ENCODE data around the gene CACNA1C.
"Not testable (repeated sequence)": the region's sequence is repeated elsewhere in the genome, so short reads cannot be mapped to it uniquely, and the experiment has no call there.

The CACNA1C gene

GRCh38 chr12:2465681-2466080, 412.9 kb downstream of the CACNA1C start:
- no peak for ATAC-seq

DNA sequence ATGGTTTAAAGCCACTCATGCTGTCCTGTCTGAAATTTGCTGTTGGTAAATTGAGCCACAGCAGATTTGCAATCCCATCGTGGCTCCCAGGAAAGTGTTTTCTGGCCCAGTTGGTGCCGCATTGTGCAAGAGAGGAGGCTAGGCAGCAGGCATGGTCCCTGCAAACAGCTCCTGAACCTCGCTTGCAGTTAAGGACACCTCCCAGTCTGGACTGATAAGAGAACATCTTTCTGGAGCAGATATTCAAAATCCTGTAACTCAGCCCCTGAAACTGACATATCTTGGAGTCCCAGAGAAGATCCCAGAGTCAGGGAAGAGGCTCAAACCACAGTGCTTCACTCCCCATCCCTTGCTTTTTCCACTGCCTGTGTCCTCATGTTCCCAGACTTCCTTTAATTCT, 413.4 kb downstream of the CACNA1C start:
- no peak for ATAC-seq

- no peak for ATAC-seq
Measured at GRCh38 chr12:2467447-2468195, 414.8 kb downstream of the CACNA1C start.

DNA sequence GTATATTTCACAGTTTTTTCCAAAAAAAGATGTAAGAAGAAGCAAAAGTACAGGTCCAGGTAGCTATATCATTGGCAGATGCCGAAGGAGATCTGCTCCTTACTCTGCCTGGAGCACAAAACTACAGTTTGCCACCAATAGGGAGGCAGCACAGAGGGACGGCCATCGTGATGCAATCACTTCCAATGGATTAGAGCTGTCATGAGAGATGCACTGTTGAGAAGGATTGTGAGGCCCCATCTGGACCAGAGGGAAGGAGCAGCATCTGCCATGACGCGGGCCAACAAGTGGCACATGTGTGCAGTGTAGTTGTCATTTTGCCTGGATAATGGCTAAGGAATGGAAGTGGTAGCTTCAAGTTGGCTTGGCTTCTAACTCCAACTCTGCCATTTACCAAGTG, 423.2 kb downstream of the CACNA1C start:
- ATAC-seq, result no peak

- peak; percentile 51 to 55 for ATAC-seq
Measured at GRCh38 chr12:2477009-2477766, 424.4 kb downstream of the CACNA1C start.

GRCh38 chr12:2479851-2480535, 427.2 kb downstream of the CACNA1C start:
- no peak for ATAC-seq

- ATAC-seq, result no peak
Measured at GRCh38 chr12:2481346-2481745, 428.6 kb downstream of the CACNA1C start.

- ATAC-seq, result no peak
Measured at GRCh38 chr12:2481951-2482350, 429.2 kb downstream of the CACNA1C start.

DNA sequence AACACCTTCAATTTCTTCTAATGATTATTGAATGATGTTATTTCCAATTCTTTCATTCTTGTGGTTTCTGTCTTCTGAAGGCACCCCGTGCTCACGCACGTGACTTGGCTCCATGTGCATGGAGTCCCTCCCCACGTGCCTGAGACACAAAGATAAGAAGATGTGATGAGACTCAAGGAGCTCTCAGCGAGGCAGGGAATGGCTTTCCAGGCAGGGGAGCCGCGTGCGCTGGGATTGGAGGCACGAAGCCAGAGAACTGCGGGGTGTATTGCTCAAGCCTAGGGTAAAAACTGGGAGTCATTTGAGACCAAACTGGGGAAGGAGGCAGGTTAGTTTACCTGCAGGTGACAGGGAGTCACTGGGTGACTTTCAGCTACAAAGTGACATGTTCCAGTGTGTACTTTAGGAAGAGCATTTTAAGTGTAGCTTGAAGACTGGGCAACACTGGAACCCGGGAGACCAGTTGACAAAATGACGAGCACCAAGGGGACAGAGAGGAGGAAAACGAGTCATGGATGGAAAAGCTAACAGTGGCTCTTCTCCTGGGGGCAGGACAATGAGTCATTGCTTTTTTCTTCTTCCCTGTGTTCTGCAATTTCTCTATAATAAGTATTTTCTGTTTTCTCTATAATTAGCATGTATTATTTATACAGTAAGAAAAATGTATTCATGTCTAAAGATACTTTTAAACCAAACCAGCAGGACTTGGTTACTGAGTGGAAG, 430.3 kb downstream of the CACNA1C start:
- ATAC-seq, result no peak

GRCh38 chr12:2483713-2484112, 430.9 kb downstream of the CACNA1C start:
- ATAC-seq, result no peak

- no peak for ATAC-seq
Measured at GRCh38 chr12:2484141-2484776, 431.5 kb downstream of the CACNA1C start.

DNA sequence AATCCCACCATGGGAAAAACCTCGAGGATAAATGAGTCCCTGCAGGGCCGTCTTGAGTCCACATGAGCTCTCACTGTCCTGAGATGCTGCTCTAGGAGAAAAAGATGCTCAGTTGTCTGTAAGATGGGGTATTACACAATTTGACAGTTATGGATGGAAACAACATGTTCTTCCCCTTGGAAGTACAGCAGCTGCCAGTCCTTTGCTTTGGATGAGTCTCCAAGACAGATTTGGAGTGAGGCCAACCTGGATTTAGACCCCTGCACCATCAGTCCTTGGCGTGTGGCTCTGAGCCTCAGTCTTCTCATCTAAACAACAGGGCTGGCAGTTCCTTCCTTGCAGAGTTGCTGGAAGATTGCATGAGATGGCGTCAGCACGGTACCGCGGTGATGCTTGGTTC, 432.9 kb downstream of the CACNA1C start:
- no peak for ATAC-seq

GRCh38 chr12:2486796-2487195, 434.0 kb downstream of the CACNA1C start:
- no peak for ATAC-seq

DNA sequence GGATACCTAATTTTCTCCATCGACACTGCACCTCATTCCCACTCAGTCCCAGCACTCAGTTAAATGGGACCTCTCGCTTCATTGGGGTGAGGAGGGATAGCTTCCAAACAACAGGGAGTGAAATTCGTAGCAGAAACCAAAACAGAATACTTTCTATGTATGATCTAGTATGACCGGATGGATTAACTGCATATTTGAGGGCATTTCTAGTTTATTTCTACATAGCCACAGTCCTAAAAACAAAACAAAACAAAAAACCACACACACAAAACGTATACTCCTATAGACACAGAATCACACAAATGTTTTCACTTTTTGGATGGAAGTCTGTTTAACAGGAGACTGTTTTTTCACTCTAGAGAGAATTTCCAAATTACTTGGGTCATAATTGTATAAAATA, 434.5 kb downstream of the CACNA1C start:
- no peak for ATAC-seq

DNA sequence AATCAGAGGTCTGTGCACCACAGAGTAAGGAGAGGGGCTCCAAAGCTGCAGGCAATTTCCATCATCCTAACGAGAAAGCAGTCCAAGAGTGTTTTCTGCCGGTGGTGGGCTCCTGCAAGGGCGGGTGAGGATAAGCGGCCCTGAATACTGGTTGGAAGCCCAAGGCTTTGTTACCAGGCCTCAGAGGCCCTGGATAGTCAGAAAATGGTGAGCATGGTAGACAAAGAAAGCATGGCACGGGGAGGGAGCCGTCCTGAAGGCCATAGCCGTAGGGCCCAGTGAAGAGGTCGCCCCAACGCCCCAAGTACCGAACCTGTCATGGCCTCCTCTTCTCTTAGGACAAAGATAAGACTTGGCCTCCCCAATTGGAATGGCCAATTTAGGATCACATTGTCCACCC, 435.3 kb downstream of the CACNA1C start:
- ATAC-seq, result no peak

GRCh38 chr12:2488596-2488995, 435.8 kb downstream of the CACNA1C start:
- no peak for ATAC-seq

DNA sequence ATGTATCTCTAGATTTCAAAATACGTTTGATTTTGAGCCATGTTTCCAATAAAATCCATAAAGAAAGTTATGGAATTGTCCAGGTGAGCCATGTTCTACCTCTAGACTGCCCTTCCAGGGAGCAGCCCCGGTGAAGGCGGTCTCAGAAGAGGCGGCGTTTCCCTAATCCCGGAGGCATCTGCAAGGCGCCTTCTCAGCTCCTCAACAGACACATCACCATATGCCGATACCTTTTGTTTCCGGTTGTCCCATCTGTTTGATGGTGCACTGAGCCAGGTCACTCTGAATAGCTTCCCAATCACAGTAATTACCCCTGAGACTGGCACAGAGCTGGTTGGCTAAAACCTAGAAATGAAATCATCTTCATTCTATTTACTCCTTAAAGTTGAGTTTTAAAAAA, 436.5 kb downstream of the CACNA1C start:
- ATAC-seq, result no peak

DNA sequence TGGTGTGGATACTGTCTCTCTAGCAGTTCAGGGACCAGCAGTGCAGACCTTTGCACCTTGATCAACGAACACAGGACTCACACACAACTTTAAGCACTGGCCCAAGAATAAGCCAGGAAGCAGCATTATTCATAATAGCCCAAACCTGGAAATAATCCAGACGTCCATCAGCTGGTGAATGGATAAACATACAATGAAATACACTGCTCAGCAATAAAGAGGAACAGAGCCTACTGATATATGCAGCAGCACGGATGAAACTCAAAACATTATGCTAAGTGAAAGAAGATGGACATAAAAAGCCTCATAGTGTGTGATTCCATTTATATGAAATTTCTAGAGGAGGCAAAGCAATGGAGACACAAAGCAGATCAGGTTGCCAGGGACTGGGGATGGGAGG, 438.0 kb downstream of the CACNA1C start:
- ATAC-seq, result no peak

GRCh38 chr12:2491349-2491748, 438.6 kb downstream of the CACNA1C start:
- ATAC-seq, result not testable (repeated sequence)

DNA sequence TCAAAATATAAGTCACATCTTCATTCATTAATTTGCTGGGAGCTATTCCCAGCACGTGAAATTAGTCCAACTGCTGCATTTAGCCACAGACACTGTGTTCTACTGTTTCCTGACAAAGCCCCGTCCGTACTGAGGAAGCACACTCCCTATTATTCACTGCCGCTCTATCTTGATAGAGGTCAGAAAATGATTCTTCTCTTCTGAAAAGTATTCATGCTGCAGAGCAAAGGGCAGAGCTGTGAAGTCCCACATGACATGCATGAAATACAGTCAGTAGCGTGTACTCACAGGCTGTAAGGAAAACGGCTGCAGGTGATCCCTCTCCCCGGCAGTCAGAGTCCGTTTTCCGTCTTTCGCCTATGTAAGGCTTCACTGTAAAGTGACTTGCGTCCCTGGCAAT, 439.4 kb downstream of the CACNA1C start:
- ATAC-seq, result no peak

DNA sequence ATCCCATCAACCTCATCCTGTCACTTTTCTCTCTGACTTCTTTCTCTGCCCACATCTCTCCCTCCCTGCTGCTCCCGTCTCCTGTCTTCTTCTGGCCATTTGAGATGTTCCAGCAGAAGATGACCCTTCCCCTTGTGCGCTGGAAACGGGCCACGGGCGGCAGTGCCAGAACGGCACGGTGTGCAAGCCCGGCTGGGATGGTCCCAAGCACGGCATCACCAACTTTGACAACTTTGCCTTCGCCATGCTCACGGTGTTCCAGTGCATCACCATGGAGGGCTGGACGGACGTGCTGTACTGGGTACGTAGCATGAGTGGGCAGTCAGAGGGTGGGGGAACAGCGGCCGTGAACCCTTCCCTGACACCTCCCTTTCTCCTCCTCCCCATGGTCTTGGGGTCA, 440.3 kb downstream of the CACNA1C start:
- no peak for ATAC-seq

GRCh38 chr12:2494486-2495192, 441.9 kb downstream of the CACNA1C start:
- no peak for ATAC-seq
